Ascending aorta (tissue), 2 donors: Measurements from ENCODE around the gene KIF3A. TPM values are rescaled to one million over a fixed set of nuclear protein-coding genes. Genes with fewer than 3 reads are reported as not detected.

Experiments
- DNase-seq, 2 donors: peaks; one replicate each; pipeline ENCODE4 v3.0.0-alpha.2; 2019; ENCODE audit warnings: low spot score in 2 of 2
- H3K27ac ChIP-seq, 2 donors: fragments of 200-600 bp; sonication (generic); one replicate each; pipeline ENCODE4 v1.5.1; 2016 to 2017; ENCODE audit warnings: mild to moderate bottlenecking in 1 of 2
- H3K27me3 ChIP-seq: fragments of 200-600 bp; sonication (generic); one replicate; pipeline ENCODE4 v1.5.1; 2017
- H3K36me3 ChIP-seq, 2 donors: fragments of 200-600 bp; sonication (generic); one replicate each; pipeline ENCODE4 v1.5.1; 2016
- H3K4me1 ChIP-seq, 2 donors: fragments of 200-600 bp; sonication (generic); one replicate each; pipeline ENCODE4 v1.5.1; 2016 to 2017; ENCODE audit warnings: mild to moderate bottlenecking in 1 of 2
- H3K4me3 ChIP-seq, 2 donors: fragments of 200-600 bp; sonication (generic); one replicate each; pipeline ENCODE4 v1.5.1; 2016 to 2017; ENCODE audit warnings: mild to moderate bottlenecking in 1 of 2
- H3K9me3 ChIP-seq, 2 donors: fragments of 200-600 bp; sonication (generic); one replicate each; pipeline ENCODE4 v1.5.1; 2016
- intact Hi-C: fragments of 100-400 bp; cut with DNase I; formaldehyde crosslinking; loops from one replicate; pipeline ENCODE4 v1.15.1; 2023
- total RNA-seq: library from RNA; depleted of rRNA; stranded (reverse); fragments of >200 nt; gene quantifications from one replicate; pipeline ENCODE4 v1.1.0, GENCODE V29; 2016
- TF ChIP-seq, protein P1 (sequence below), 3 experiments: fragments of 200-600 bp in 2 of 3; fragments of 450-650 bp in 1 of 3; sonication (generic) in 2 of 3; IDR thresholded peaks; one replicate each; pipeline ENCODE4 v1.5.1; 2016 to 2019; ENCODE audit warnings: antibody characterized with exemption in 3 of 3, mild to moderate bottlenecking in 1 of 3, moderate library complexity in 1 of 3

Gene KIF3A
- total RNA-seq, 1 donor from 2014 or later, result 4.4 TPM

- no peak for DNase-seq
- no peaks in the 10 kb centered on the region for H3K36me3 ChIP-seq
- H3K4me1 ChIP-seq, result no peaks in the 10 kb centered on the region
- no peak overlapping the region for H3K27ac ChIP-seq
- TF ChIP-seq, protein P1, sequence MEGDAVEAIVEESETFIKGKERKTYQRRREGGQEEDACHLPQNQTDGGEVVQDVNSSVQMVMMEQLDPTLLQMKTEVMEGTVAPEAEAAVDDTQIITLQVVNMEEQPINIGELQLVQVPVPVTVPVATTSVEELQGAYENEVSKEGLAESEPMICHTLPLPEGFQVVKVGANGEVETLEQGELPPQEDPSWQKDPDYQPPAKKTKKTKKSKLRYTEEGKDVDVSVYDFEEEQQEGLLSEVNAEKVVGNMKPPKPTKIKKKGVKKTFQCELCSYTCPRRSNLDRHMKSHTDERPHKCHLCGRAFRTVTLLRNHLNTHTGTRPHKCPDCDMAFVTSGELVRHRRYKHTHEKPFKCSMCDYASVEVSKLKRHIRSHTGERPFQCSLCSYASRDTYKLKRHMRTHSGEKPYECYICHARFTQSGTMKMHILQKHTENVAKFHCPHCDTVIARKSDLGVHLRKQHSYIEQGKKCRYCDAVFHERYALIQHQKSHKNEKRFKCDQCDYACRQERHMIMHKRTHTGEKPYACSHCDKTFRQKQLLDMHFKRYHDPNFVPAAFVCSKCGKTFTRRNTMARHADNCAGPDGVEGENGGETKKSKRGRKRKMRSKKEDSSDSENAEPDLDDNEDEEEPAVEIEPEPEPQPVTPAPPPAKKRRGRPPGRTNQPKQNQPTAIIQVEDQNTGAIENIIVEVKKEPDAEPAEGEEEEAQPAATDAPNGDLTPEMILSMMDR (IDR thresholded peaks at IDR 0.05), result no peak
- intact Hi-C loops, result no loop called here
- H3K27me3 ChIP-seq, result no peaks in the 10 kb centered on the region
- H3K9me3 ChIP-seq, result no peaks in the 10 kb centered on the region
- no peak overlapping the region for H3K4me3 ChIP-seq
Measured at GRCh38 chr5:132729896-132730295, 7.5 kb downstream of the KIF3A start.

GRCh38 chr5:132725745-132726144, 11.6 kb downstream of the KIF3A start:
- peaks cover 0 to 4% of the 10 kb centered on the region in 2 donors for H3K36me3 ChIP-seq
- H3K4me3 ChIP-seq, result no peak overlapping the region
- TF ChIP-seq, protein P1 (IDR thresholded peaks at IDR 0.05), result no peak
- intact Hi-C loops, result no loop called here
- H3K27me3 ChIP-seq, result no peaks in the 10 kb centered on the region
- no peak for DNase-seq
- no peak overlapping the region for H3K27ac ChIP-seq
- H3K4me1 ChIP-seq, result no peaks in the 10 kb centered on the region
- no peaks in the 10 kb centered on the region for H3K9me3 ChIP-seq

GRCh38 chr5:132718544-132719312, 18.6 kb downstream of the KIF3A start:
- no peak overlapping the region for H3K27ac ChIP-seq
- peaks cover 0 to 5% of the 10 kb centered on the region in 2 donors for H3K36me3 ChIP-seq
- TF ChIP-seq, protein P1 (IDR thresholded peaks at IDR 0.05), result no peak
- no peaks in the 10 kb centered on the region for H3K9me3 ChIP-seq
- no peak overlapping the region for H3K4me3 ChIP-seq
- H3K27me3 ChIP-seq, result no peaks in the 10 kb centered on the region
- H3K4me1 ChIP-seq, result no peaks in the 10 kb centered on the region
- intact Hi-C loops, result loop anchor here (10.0 kb wide), 1 partner anchor 64 kb away; the partner anchor contains the start of gene IL13
- DNase-seq, result no peak

GRCh38 chr5:132714456-132715307, 22.7 kb downstream of the KIF3A start:
- Histone ChIP-seq H3K36me3 (no peaks in the 10 kb centered on the region), H3K4me1 (no peaks in the 10 kb centered on the region), H3K4me3 (no peak overlapping the region), H3K27me3 (no peaks in the 10 kb centered on the region), H3K9me3 (no peaks in the 10 kb centered on the region), H3K27ac (no peak overlapping the region)
- TF ChIP-seq, protein P1 (IDR thresholded peaks at IDR 0.05), result peak; percentile 21 to 49 (median 37)
- intact Hi-C loops, result loop anchor here (10.0 kb wide), 1 partner anchor 60 kb away; the partner anchor contains the start of gene IL13
- no peak for DNase-seq

- no peaks in the 10 kb centered on the region for H3K4me1 ChIP-seq
- intact Hi-C loops, result no loop called here
- no peak overlapping the region for H3K4me3 ChIP-seq
- H3K36me3 ChIP-seq, result peaks cover 3 to 4% of the 10 kb centered on the region in 2 donors
- DNase-seq, result no peak
- no peaks in the 10 kb centered on the region for H3K27me3 ChIP-seq
- TF ChIP-seq, protein P1 (IDR thresholded peaks at IDR 0.05), result no peak
- H3K27ac ChIP-seq, result no peak overlapping the region
- H3K9me3 ChIP-seq, result no peaks in the 10 kb centered on the region
Measured at GRCh38 chr5:132708645-132709044, 28.7 kb downstream of the KIF3A start.
